Karpas-422 (cell line): ENCODE data around the gene AP1G1. TPM values are rescaled to one million over a fixed set of nuclear protein-coding genes. Genes with fewer than 3 reads are reported as not detected.

Experiments
- DNase-seq: peaks from one replicate; pipeline ENCODE4 v3.0.0-alpha.2; 2015
- H2AFZ ChIP-seq: fragments of 200-600 bp; sonication (generic); 2 replicates; pipeline ENCODE4 v1.6.1; 2014; ENCODE audit warnings: antibody characterized with exemption, low read length, mixed read lengths
- H3K27ac ChIP-seq: fragments of 200-600 bp; sonication (generic); 2 replicates; pipeline ENCODE4 v1.5.1; 2014; ENCODE audit warnings: mild to moderate bottlenecking, low read length, moderate library complexity
- H3K27me3 ChIP-seq: fragments of 200-600 bp; sonication (generic); 2 replicates; pipeline ENCODE4 v1.6.1; 2014; ENCODE audit warnings: low read length, mixed read lengths
- H3K36me3 ChIP-seq: fragments of 200-600 bp; sonication (generic); 2 replicates; pipeline ENCODE4 v1.6.1; 2014; ENCODE audit warnings: low read length, mixed read lengths; ENCODE audit not compliant: insufficient read depth
- H3K4me1 ChIP-seq: fragments of 200-600 bp; sonication (generic); 2 replicates; pipeline ENCODE4 v1.6.1; 2014; ENCODE audit warnings: mild to moderate bottlenecking, low read length, mixed read lengths
- H3K4me2 ChIP-seq: fragments of 200-600 bp; sonication (generic); 2 replicates; pipeline ENCODE4 v1.6.1; 2014; ENCODE audit warnings: low read length, low read depth, mild to moderate bottlenecking; ENCODE audit not compliant: poor library complexity, severe bottlenecking
- H3K4me3 ChIP-seq: fragments of 200-600 bp; sonication (generic); 2 replicates; pipeline ENCODE4 v1.5.1; 2014; ENCODE audit warnings: mild to moderate bottlenecking, antibody characterized with exemption, low read length, mixed read lengths
- H3K79me2 ChIP-seq: fragments of 200-600 bp; sonication (generic); 2 replicates; pipeline ENCODE4 v1.6.1; 2014; ENCODE audit warnings: mild to moderate bottlenecking, low read length, mixed read lengths
- H3K9ac ChIP-seq: fragments of 200-600 bp; sonication (generic); 2 replicates; pipeline ENCODE4 v1.6.0; 2014; ENCODE audit warnings: low read length
- H3K9me2 ChIP-seq: fragments of 200-600 bp; sonication (generic), shearing (Covaris generic); replicated peaks from 2 replicates; pipeline ENCODE4 v1.6.0; 2014; ENCODE audit warnings: mild to moderate bottlenecking, low read length, moderate library complexity; ENCODE audit not compliant: insufficient read depth
- H3K9me3 ChIP-seq: fragments of 300-700, 200-600 bp; sonication (generic); 2 replicates; pipeline ENCODE4 v1.6.1; 2014; ENCODE audit warnings: low read length, mixed read lengths
- H4K20me1 ChIP-seq: fragments of 200-600 bp; sonication (generic); 2 replicates; pipeline ENCODE4 v1.6.1; 2014; ENCODE audit warnings: mild to moderate bottlenecking, antibody characterized with exemption, low read length, low read depth; ENCODE audit not compliant: insufficient read depth
- total RNA-seq: library from RNA; depleted of rRNA; stranded (reverse); fragments of >200 nt; shearing (Covaris generic); gene quantifications from 2 replicates; pipeline ENCODE4 v1.2.3, GENCODE V29; 2014; ENCODE audit warnings: low replicate concordance; rRNA removed

Gene AP1G1
- 71.0 and 78.8 TPM in 2 replicates for total RNA-seq

- Histone ChIP-seq H3K36me3 (peaks cover 11% of the 10 kb centered on the region), H3K4me2 (peak within 1 kb of the TSS; percentile 93), H3K9me2 (no peaks in the 10 kb centered on the region), H2AFZ (peak within 1 kb of the TSS; percentile 88), H3K4me1 (peaks cover 22% of the 10 kb centered on the region), H3K27ac (peak within 1 kb of the TSS; percentile 78), H3K27me3 (no peaks in the 10 kb centered on the region), H3K4me3 (peak within 1 kb of the TSS; percentile 96), H4K20me1 (no peaks in the 10 kb centered on the region), H3K9ac (peak within 1 kb of the TSS; percentile 94), H3K79me2 (peaks cover 47% of the 10 kb centered on the region), H3K9me3 (no peaks in the 10 kb centered on the region)
- DNase-seq, result peak; percentile 98
These were observed at the start of gene AP1G1 for GRCh38 chr16:71808593-71809459. TSS of gene AP1G1 (minus strand) at chr16:71808834. CDS start at chr16:71789479, 19,355 bp downstream.

- Histone ChIP-seq H3K4me2 (no peak overlapping the region), H3K4me3 (no peak overlapping the region), H3K79me2 (peaks cover 36% of the 10 kb centered on the region), H3K9ac (no peak overlapping the region), H3K27me3 (no peaks in the 10 kb centered on the region), H3K27ac (no peak overlapping the region), H2AFZ (no peak overlapping the region), H3K9me2 (no peaks in the 10 kb centered on the region), H3K36me3 (no peaks in the 10 kb centered on the region; the same call in 1 of the 2 replicates), H3K9me3 (no peaks in the 10 kb centered on the region), H4K20me1 (peaks cover 10% of the 10 kb centered on the region; the same call in 1 of the 2 replicates), H3K4me1 (peaks cover 26% of the 10 kb centered on the region)
- DNase-seq, result no peak
These were observed 47.5 kb upstream of the AP1G1 start for GRCh38 chr16:71855937-71856662.

- H3K27ac ChIP-seq, result no peak overlapping the region
- H3K9ac ChIP-seq, result no peak overlapping the region
- no peak overlapping the region for H3K4me3 ChIP-seq
- H3K79me2 ChIP-seq, result peaks cover 36% of the 10 kb centered on the region
- H4K20me1 ChIP-seq, result peaks cover 10% of the 10 kb centered on the region; the same call in 1 of the 2 replicates
- H3K9me2 ChIP-seq, result no peaks in the 10 kb centered on the region
- H3K4me2 ChIP-seq, result no peak overlapping the region
- no peaks in the 10 kb centered on the region; the same call in 1 of the 2 replicates for H3K36me3 ChIP-seq
- H2AFZ ChIP-seq, result no peak overlapping the region
- H3K9me3 ChIP-seq, result no peaks in the 10 kb centered on the region
- DNase-seq, result no peak
- H3K27me3 ChIP-seq, result no peaks in the 10 kb centered on the region
- peaks cover 26% of the 10 kb centered on the region for H3K4me1 ChIP-seq
These were observed 45.8 kb upstream of the AP1G1 start for GRCh38 chr16:71854369-71854948.

- no peaks in the 10 kb centered on the region for H3K9me3 ChIP-seq
- peak overlapping the region; percentile 59 for H3K4me2 ChIP-seq
- no peak overlapping the region for H2AFZ ChIP-seq
- no peaks in the 10 kb centered on the region for H3K9me2 ChIP-seq
- H3K27ac ChIP-seq, result peak overlapping the region; percentile 43
- peaks cover 10% of the 10 kb centered on the region; the same call in 1 of the 2 replicates for H4K20me1 ChIP-seq
- no peaks in the 10 kb centered on the region for H3K27me3 ChIP-seq
- peaks cover 3% of the 10 kb centered on the region; the same call in 1 of the 2 replicates for H3K36me3 ChIP-seq
- DNase-seq, result peak; percentile 77
- peaks cover 39% of the 10 kb centered on the region for H3K79me2 ChIP-seq
- H3K9ac ChIP-seq, result no peak overlapping the region
- no peak overlapping the region for H3K4me3 ChIP-seq
- H3K4me1 ChIP-seq, result peaks cover 26% of the 10 kb centered on the region
These were observed 44.8 kb upstream of the AP1G1 start for GRCh38 chr16:71853413-71853812.

GRCh38 chr16:71852561-71852960, 43.9 kb upstream of the AP1G1 start:
- H3K36me3 ChIP-seq, result peaks cover 9% of the 10 kb centered on the region; the same call in 1 of the 2 replicates
- H3K4me3 ChIP-seq, result peak overlapping the region; percentile 24; the same call in 1 of the 2 replicates
- no peaks in the 10 kb centered on the region for H3K9me3 ChIP-seq
- H3K9me2 ChIP-seq, result no peaks in the 10 kb centered on the region
- no peak for DNase-seq
- H3K27ac ChIP-seq, result peak overlapping the region; percentile 43; the same call in 1 of the 2 replicates
- peaks cover 29% of the 10 kb centered on the region for H3K4me1 ChIP-seq
- no peak overlapping the region for H2AFZ ChIP-seq
- no peak overlapping the region; the same call in 1 of the 2 replicates for H3K9ac ChIP-seq
- H3K79me2 ChIP-seq, result peaks cover 45% of the 10 kb centered on the region
- H4K20me1 ChIP-seq, result peaks cover 10% of the 10 kb centered on the region; the same call in 1 of the 2 replicates
- H3K4me2 ChIP-seq, result peak overlapping the region; percentile 59
- no peaks in the 10 kb centered on the region for H3K27me3 ChIP-seq

DNA sequence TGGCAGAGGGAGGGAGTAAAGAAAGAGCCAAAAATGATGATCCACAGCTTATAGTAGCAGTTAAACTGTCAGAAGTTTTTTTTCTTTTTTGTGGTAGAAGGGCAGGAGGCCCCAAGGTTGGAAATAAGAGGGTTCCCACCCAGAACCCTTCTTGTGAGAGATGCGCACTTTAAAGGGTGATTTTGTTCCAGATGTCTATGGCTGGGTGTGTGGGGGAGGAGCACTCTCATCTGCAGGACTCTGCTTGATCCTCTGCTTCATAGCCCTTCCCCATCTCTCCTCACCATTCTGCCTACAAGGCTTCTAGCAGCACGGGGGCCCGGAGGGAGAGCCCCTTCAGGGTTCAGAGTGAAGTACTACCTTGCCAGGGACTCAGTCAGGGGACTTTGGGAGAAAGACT, 43.5 kb upstream of the AP1G1 start:
- no peak overlapping the region for H3K27ac ChIP-seq
- no peak for DNase-seq
- peaks cover 33% of the 10 kb centered on the region for H3K4me1 ChIP-seq
- H2AFZ ChIP-seq, result no peak overlapping the region
- H3K27me3 ChIP-seq, result no peaks in the 10 kb centered on the region
- H3K9me2 ChIP-seq, result no peaks in the 10 kb centered on the region
- H3K9me3 ChIP-seq, result no peaks in the 10 kb centered on the region
- H3K79me2 ChIP-seq, result peaks cover 48% of the 10 kb centered on the region
- peaks cover 12% of the 10 kb centered on the region; the same call in 1 of the 2 replicates for H4K20me1 ChIP-seq
- no peak overlapping the region for H3K4me3 ChIP-seq
- 0 out of 2 replicates have a peak, but pooled peaks cover 9% of the 10 kb centered on the region for H3K36me3 ChIP-seq
- H3K9ac ChIP-seq, result no peak overlapping the region
- no peak overlapping the region for H3K4me2 ChIP-seq

GRCh38 chr16:71851746-71852145, 43.1 kb upstream of the AP1G1 start:
- Histone ChIP-seq H3K27ac (no peak overlapping the region), H3K36me3 (0 out of 2 replicates have a peak, but pooled peaks cover 9% of the 10 kb centered on the region), H3K4me3 (no peak overlapping the region), H3K27me3 (no peaks in the 10 kb centered on the region), H3K9me3 (no peaks in the 10 kb centered on the region), H3K4me1 (peaks cover 37% of the 10 kb centered on the region), H3K9me2 (no peaks in the 10 kb centered on the region), H3K9ac (no peak overlapping the region), H3K79me2 (peaks cover 52% of the 10 kb centered on the region), H3K4me2 (no peak overlapping the region), H4K20me1 (peaks cover 16% of the 10 kb centered on the region; the same call in 1 of the 2 replicates), H2AFZ (no peak overlapping the region)
- no peak for DNase-seq
